Activated CD4-positive, alpha-beta memory T cell treated with anti-CD3 and anti-CD28 coated beads for 36 hours (primary cell): ENCODE measurements around the gene SHFL. TPM values are rescaled to one million over a fixed set of nuclear protein-coding genes. Genes with fewer than 3 reads are reported as not detected.

Source experiments
- CTCF ChIA-PET: fragments of 350-600 bp; sonication (Branson Sonifier 250); formaldehyde crosslinking; loops from one replicate; lab custom pipeline; 2021; ENCODE audit warnings: antibody characterized with exemption, inconsistent platforms; lab: Charles Lee
- POLR2A ChIA-PET: fragments of 350-600 bp; sonication (Branson Sonifier 250); formaldehyde crosslinking; loops from one replicate; lab custom pipeline; 2021; ENCODE audit warnings: antibody characterized with exemption; lab: Charles Lee
- DNase-seq: peaks from one replicate; pipeline ENCODE4 v3.0.0-alpha.2; 2020
- H3K27ac Mint-ChIP-seq: one replicate; pipeline ENCODE4 v1.8.0; 2021; ENCODE audit warnings: mixed read lengths
- H3K27me3 Mint-ChIP-seq: one replicate; pipeline ENCODE4 v1.8.0; 2021; ENCODE audit warnings: mixed read lengths
- H3K36me3 Mint-ChIP-seq: one replicate; pipeline ENCODE4 v1.8.0; 2021; ENCODE audit warnings: mixed read lengths
- H3K4me1 Mint-ChIP-seq: one replicate; pipeline ENCODE4 v1.8.0; 2021; ENCODE audit warnings: low read depth, mixed read lengths
- H3K4me3 Mint-ChIP-seq: one replicate; pipeline ENCODE4 v1.8.0; 2021; ENCODE audit warnings: mild to moderate bottlenecking, mixed read lengths
- H3K9me3 Mint-ChIP-seq: one replicate; pipeline ENCODE4 v1.8.0; 2021; ENCODE audit warnings: mixed read lengths
- intact Hi-C: fragments of 100-400 bp; cut with micrococcal nuclease; formaldehyde crosslinking; loops from one replicate; pipeline ENCODE4 v1.15.1; 2023
- total RNA-seq, 2 experiments: library from RNA; stranded (reverse); gene quantifications; one replicate each; pipeline ENCODE4 v1.2.3, GENCODE V29; 2021

The SHFL gene
- total RNA-seq, 2 experiments from 2014 or later: 53.5 to 62.9 TPM

DNA sequence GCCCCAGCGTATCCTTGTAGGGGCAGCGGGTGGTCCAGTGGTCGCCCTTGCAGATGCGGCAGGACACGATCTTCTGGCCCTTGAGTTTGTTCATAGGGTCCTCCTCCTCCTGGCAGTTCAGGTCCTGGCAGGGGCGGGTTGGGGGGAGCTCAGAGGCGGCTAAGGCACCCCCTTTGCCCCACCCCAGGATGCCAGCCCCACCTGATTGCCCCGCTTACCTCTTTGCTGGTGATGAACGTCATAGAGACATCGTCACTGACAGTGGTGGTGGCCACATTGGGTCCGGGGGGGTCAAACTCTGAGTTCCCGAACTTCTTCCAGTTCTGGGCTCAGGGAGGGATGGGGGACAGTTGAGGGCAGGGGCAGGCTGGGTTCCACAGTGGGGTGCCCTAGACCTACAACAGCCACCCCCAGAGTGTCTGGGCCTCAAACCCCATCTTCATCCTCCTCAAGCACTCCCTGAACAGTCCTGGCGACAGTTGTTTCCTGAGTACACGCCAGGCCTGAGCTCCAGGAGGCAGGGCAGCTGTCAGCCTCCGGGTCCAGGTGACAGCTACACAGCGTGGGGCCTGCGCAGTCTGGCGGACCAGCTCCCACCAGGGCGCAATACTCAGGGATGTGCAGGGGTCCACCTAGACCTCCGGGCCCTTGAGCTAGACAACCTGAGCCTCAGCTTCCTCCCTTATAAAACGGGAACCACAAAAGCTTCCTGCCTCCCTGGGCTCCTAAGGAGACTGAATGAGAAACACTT, 30.9 kb downstream of the SHFL start:
- POLR2A ChIA-PET: interaction anchor here (0.6 to 8.7 kb wide), 3 partner anchors 12 to 29 kb away, joined by 4 to 76 read pairs (median 75); partner anchors contain the start of genes ANGPTL6 and PPAN
- H3K36me3 Mint-ChIP-seq: peaks cover 40% of the 10 kb centered on the region

GRCh38 chr19:10118960-10119359, 32.8 kb downstream of the SHFL start:
- peak overlapping the region; percentile 83 for H3K27ac Mint-ChIP-seq
- peaks cover 29% of the 10 kb centered on the region for H3K36me3 Mint-ChIP-seq
- no peaks in the 10 kb centered on the region for H3K9me3 Mint-ChIP-seq
- H3K4me1 Mint-ChIP-seq: peaks cover 28% of the 10 kb centered on the region
- CTCF ChIA-PET: interaction anchor here (0.6 to 2.1 kb wide), 6 partner anchors 9 to 123 kb away, joined by 3 to 6 read pairs (median 4); partner anchors contain the start of gene ANGPTL6
- DNase-seq: peak; percentile 24
- H3K4me3 Mint-ChIP-seq: peak overlapping the region; percentile 88
- POLR2A ChIA-PET: interaction anchor here (1.2 to 8.7 kb wide), 2 partner anchors 11 to 21 kb away, joined by 10 to 75 read pairs; no protein-coding TSS in a partner anchor
- H3K27me3 Mint-ChIP-seq: no peaks in the 10 kb centered on the region
- intact Hi-C loops: loop anchor here (2.0 kb wide), 1 partner anchor 14 kb away; no protein-coding TSS in a partner anchor

More for the DNA sequence above, 30.9 kb downstream of the SHFL start:
- DNase-seq: no peak
- CTCF ChIA-PET: interaction anchor here (0.8 to 9.4 kb wide), 6 partner anchors 10 to 133 kb away, joined by 3 to 96 read pairs (median 4); partner anchors contain the start of gene PPAN
- no peak overlapping the region for H3K27ac Mint-ChIP-seq
- H3K4me3 Mint-ChIP-seq: no peak overlapping the region
- no peaks in the 10 kb centered on the region for H3K9me3 Mint-ChIP-seq
- H3K4me1 Mint-ChIP-seq: peaks cover 40% of the 10 kb centered on the region
- intact Hi-C loops: no loop called here
- H3K27me3 Mint-ChIP-seq: no peaks in the 10 kb centered on the region

DNA sequence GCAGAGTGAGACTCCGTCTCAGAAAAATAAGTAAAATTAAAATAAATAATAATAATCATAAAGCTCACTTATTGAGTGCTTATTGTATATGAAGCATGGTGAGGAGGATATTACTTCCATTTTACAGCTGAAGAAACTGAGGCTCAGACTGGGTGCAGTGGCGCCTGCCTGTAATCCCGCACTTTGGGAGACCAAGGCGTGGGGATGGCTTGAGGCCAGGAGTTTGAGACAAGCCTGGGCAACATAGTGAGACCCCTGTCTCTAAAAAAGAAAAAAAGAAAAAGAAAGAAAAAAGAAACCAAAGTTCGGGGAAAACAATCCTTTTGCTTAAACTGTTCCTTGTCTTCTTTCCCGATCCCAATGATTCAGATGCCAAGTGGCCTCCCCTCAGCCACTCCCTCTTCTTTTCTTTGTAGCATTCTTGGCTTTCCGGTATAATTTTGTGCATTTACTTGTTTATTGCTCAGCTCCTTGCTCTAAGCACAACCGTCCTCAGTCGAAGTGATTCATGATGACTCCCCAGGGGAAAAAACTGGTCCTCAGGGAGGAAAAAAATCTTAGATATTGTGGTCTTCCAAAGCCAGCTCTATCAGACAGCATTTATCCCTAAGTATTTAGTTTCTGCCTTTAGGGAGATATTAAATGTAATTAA, 34.5 kb downstream of the SHFL start:
- peaks cover 23% of the 10 kb centered on the region for H3K36me3 Mint-ChIP-seq
- ChIA-PET POLR2A (interaction anchor here (0.6 to 1.3 kb wide), 2 partner anchors 25 to 44 kb away, joined by 3 to 4 read pairs; no protein-coding TSS in a partner anchor), CTCF (interaction anchor here (0.9 to 2.1 kb wide), 8 partner anchors 9 to 189 kb away, joined by 3 to 11 read pairs (median 7); partner anchors contain the start of genes ANGPTL6 and PPAN)
- intact Hi-C loops: no loop called here
- no peak for DNase-seq
- H3K27ac Mint-ChIP-seq: no peak overlapping the region
- peaks cover 26% of the 10 kb centered on the region for H3K4me1 Mint-ChIP-seq
- no peaks in the 10 kb centered on the region for H3K27me3 Mint-ChIP-seq
- H3K4me3 Mint-ChIP-seq: no peak overlapping the region
- H3K9me3 Mint-ChIP-seq: no peaks in the 10 kb centered on the region

- H3K9me3 Mint-ChIP-seq: no peaks in the 10 kb centered on the region
- H3K36me3 Mint-ChIP-seq: peaks cover 15% of the 10 kb centered on the region
- no peak for DNase-seq
- H3K27ac Mint-ChIP-seq: no peak overlapping the region
- ChIA-PET CTCF (interaction anchor here (0.8 to 2.1 kb wide), 3 partner anchors 9 to 95 kb away, joined by 3 to 8 read pairs (median 3); no protein-coding TSS in a partner anchor), POLR2A (interaction anchor here (0.9 to 1.0 kb wide), 2 partner anchors 8 to 15 kb away, joined by 3 to 4 read pairs; no protein-coding TSS in a partner anchor)
- H3K4me1 Mint-ChIP-seq: peaks cover 20% of the 10 kb centered on the region
- intact Hi-C loops: no loop called here
- no peak overlapping the region for H3K4me3 Mint-ChIP-seq
- no peaks in the 10 kb centered on the region for H3K27me3 Mint-ChIP-seq
Measured at GRCh38 chr19:10122045-10122444, 35.9 kb downstream of the SHFL start.

DNA sequence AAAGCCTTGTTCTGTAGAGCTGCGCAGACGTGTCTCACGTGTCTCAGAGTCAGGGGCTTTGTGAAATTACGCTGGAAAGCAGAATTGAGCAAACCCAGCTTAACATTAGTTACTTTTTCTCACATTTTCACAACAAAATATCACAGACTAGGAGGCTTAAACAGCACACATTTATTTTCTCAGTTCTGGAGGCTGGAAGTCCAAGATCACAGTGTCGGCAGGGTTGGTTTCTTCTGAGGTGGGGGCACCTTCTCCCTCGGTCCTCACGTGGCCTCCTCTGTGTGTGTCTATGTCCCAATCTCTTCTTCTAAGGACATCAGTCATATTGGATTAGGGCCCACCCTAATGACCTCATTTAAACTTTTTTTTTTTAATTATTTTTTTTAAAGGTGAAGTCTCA, 38.3 kb downstream of the SHFL start:
- H3K27ac Mint-ChIP-seq: peak overlapping the region; percentile 51
- CTCF ChIA-PET: interaction anchor here (1.0 kb wide), 1 partner anchor 126 kb away, joined by 3 read pairs; no protein-coding TSS in a partner anchor

DNA sequence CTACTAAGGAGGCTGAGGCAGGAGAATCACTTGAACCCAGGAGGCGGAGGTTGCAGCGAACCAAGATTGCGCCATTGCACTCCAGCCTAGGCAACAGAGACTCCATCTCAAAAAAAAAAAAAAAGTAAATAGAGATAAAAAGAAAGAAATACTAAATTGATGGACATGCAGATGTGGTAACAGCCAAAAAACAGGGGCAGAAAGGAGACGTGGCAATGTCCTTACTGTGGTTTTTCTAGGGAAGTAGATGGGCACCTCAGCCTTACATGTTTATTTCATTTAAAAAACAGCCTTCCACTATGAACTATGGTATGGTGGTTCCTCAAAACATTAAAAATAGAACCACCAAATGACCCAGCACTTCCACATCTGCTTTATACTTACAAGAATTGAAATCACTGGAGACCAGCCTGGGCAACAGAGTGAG, 40.1 kb downstream of the SHFL start:
- no peak for DNase-seq

More for the DNA sequence above, 38.3 kb downstream of the SHFL start:
- Mint-ChIP-seq H3K27me3 (no peaks in the 10 kb centered on the region), H3K4me3 (no peak overlapping the region), H3K36me3 (peaks cover 8% of the 10 kb centered on the region), H3K4me1 (peaks cover 8% of the 10 kb centered on the region), H3K9me3 (no peaks in the 10 kb centered on the region)
- POLR2A ChIA-PET: no interaction called here
- intact Hi-C loops: no loop called here
- DNase-seq: no peak

DNA sequence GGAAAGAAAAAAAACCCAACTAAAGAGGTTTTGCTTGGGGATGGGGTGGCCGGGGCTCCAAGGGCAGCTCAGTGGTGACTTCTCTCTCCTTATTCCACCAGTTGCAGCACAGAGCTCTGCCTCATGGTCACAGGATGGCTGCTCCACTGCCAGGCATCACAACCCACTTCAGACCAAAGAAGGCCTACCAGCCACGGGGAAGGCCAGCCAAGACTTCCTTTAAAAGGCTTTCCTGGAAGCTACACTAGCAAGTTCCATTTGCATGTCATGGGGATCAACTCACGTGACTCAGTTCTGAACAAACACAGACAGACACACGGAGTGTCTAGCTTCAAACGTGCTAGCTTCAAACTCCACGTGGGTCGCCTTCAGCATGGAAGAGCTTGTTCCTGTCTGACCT, 46.8 kb downstream of the SHFL start:
- intact Hi-C loops: no loop called here
- POLR2A ChIA-PET: no interaction called here
- H3K27me3 Mint-ChIP-seq: no peaks in the 10 kb centered on the region
- no peaks in the 10 kb centered on the region for H3K9me3 Mint-ChIP-seq
- H3K27ac Mint-ChIP-seq: no peak overlapping the region
- H3K4me1 Mint-ChIP-seq: no peaks in the 10 kb centered on the region
- no peak overlapping the region for H3K4me3 Mint-ChIP-seq
- DNase-seq: no peak
- H3K36me3 Mint-ChIP-seq: peaks cover 24% of the 10 kb centered on the region
- CTCF ChIA-PET: interaction anchor here (0.8 to 1.2 kb wide), 3 partner anchors 10 to 202 kb away, joined by 3 to 4 read pairs (median 3); no protein-coding TSS in a partner anchor

More for the DNA sequence above, 40.1 kb downstream of the SHFL start:
- intact Hi-C loops: no loop called here
- CTCF ChIA-PET: no interaction called here
- Mint-ChIP-seq H3K9me3 (no peaks in the 10 kb centered on the region), H3K36me3 (peaks cover 9% of the 10 kb centered on the region), H3K27ac (no peak overlapping the region), H3K4me3 (no peak overlapping the region), H3K4me1 (no peaks in the 10 kb centered on the region), H3K27me3 (no peaks in the 10 kb centered on the region)
- POLR2A ChIA-PET: no interaction called here

GRCh38 chr19:10133596-10133995, 47.5 kb downstream of the SHFL start:
- no peaks in the 10 kb centered on the region for H3K27me3 Mint-ChIP-seq
- intact Hi-C loops: no loop called here
- no peak overlapping the region for H3K27ac Mint-ChIP-seq
- no peak overlapping the region for H3K4me3 Mint-ChIP-seq
- H3K4me1 Mint-ChIP-seq: no peaks in the 10 kb centered on the region
- DNase-seq: no peak
- H3K36me3 Mint-ChIP-seq: peaks cover 29% of the 10 kb centered on the region
- ChIA-PET POLR2A (no interaction called here), CTCF (interaction anchor here (1.0 to 1.2 kb wide), 2 partner anchors 60 to 202 kb away, joined by 3 to 4 read pairs; no protein-coding TSS in a partner anchor)
- no peaks in the 10 kb centered on the region for H3K9me3 Mint-ChIP-seq

GRCh38 chr19:10134040-10134439, 47.9 kb downstream of the SHFL start:
- intact Hi-C loops: no loop called here
- POLR2A ChIA-PET: no interaction called here
- no peaks in the 10 kb centered on the region for H3K4me1 Mint-ChIP-seq

DNA sequence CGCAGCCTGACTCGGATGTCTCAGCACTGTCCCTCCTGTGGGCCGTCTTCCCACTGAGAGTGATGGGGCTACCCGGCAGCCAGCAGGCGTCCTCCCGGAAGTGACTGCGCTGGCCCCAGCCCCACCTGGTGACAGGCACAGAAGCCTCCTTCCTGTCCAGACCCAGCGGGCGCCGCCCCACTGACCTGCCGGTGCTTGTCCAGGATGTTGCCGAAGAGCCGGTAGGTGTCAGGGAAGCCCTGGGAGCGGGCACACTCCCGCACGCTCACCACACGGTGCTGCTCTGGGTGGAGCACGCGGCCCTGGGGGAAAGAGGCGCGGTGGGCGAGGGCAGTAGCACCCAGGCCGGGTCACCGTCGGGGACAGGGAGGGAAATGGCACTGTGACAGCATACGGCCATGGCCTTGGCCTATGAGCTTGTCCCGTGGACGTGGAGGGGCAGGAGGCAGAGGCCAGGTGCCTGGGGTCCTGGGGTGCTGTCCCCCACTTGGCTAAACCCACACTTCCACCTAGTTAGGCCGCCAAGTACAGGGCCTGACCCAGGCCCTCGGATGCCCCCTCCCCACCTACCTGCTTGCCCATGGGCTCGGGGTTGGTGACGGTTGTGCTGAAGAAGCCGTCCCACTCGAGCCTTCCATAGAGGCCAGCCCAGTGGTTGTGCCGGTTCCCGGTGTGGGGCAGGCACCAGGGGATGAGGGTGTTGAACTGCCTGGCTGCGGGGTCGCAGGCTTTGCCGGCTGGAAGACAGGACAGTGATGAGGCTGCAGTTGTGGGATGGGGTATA, 49.6 kb downstream of the SHFL start:
- H3K27me3 Mint-ChIP-seq: no peaks in the 10 kb centered on the region
- ChIA-PET POLR2A (interaction anchor here (0.5 kb wide), 1 partner anchor 14 kb away, joined by 3 read pairs; no protein-coding TSS in a partner anchor), CTCF (no interaction called here)
- intact Hi-C loops: no loop called here
- no peak overlapping the region for H3K4me3 Mint-ChIP-seq
- H3K27ac Mint-ChIP-seq: no peak overlapping the region
- peaks cover 38% of the 10 kb centered on the region for H3K36me3 Mint-ChIP-seq
- H3K9me3 Mint-ChIP-seq: no peaks in the 10 kb centered on the region
- no peak for DNase-seq
- H3K4me1 Mint-ChIP-seq: no peaks in the 10 kb centered on the region

More at GRCh38 chr19:10134040-10134439, 47.9 kb downstream of the SHFL start:
- peaks cover 31% of the 10 kb centered on the region for H3K36me3 Mint-ChIP-seq
- H3K27me3 Mint-ChIP-seq: no peaks in the 10 kb centered on the region
- no peak for DNase-seq
- no peaks in the 10 kb centered on the region for H3K9me3 Mint-ChIP-seq
- no peak overlapping the region for H3K27ac Mint-ChIP-seq
- no peak overlapping the region for H3K4me3 Mint-ChIP-seq
- CTCF ChIA-PET: no interaction called here

DNA sequence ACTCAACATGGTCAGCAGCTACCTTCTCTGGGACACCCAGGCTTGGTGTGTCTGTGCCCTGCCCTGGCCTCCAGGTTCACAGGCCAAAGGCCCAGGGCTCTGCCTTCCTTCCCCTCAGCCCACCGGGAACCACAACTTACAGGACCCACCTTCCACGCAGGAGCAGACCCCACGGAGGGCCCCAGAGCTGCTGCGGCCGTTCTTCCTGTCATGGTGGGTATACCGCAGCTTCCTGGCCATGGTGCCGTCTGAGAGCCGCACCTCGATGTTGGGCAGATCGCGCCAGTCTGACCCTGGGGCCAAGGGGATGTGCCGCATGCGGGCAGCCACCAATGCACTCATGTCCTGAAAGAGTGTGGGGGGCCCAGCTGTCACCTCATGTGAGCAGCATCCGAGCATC, 50.8 kb downstream of the SHFL start:
- intact Hi-C loops: no loop called here
- peaks cover 45% of the 10 kb centered on the region for H3K36me3 Mint-ChIP-seq
- no peaks in the 10 kb centered on the region for H3K9me3 Mint-ChIP-seq
- peaks cover 7% of the 10 kb centered on the region for H3K4me1 Mint-ChIP-seq
- no peak overlapping the region for H3K4me3 Mint-ChIP-seq
- ChIA-PET CTCF (no interaction called here), POLR2A (no interaction called here)
- DNase-seq: no peak
- H3K27ac Mint-ChIP-seq: no peak overlapping the region
- no peaks in the 10 kb centered on the region for H3K27me3 Mint-ChIP-seq
